Endothelial cell of umbilical vein (primary cell): ENCODE results near the gene KCTD2. TPM values are rescaled to one million over a fixed set of nuclear protein-coding genes. Genes with fewer than 3 reads are reported as not detected.

Experiments
- BruUV-seq: library from RNA; stranded (reverse); fragments of 400-500 nt; replicated peaks from 2 replicates; lab custom pipeline; 2021; lab: Mats Ljungman, UMichigan
- CTCF ChIA-PET: fragments of 300-600, 350-600 bp; sonication (Branson Sonifier 250); formaldehyde crosslinking; loops from one replicate; lab custom pipeline; 2021; ENCODE audit warnings: antibody characterized with exemption, inconsistent platforms; lab: Charles Lee
- POLR2A ChIA-PET: fragments of 300-600, 350-600 bp; sonication (Branson Sonifier 250); formaldehyde crosslinking; loops from one replicate; lab custom pipeline; 2021; ENCODE audit warnings: antibody characterized with exemption, inconsistent platforms; lab: Charles Lee
- DNase-seq: peaks from one replicate; pipeline ENCODE4 v3.0.0-alpha.2; 2011; ENCODE audit warnings: low read depth, low spot score
- FAIRE-seq: peaks from 2 replicates; lab custom pipeline; 2011; peaks lifted over from hg19 to GRCh38; lab: Jason Lieb, UNC
- H2AFZ ChIP-seq: 2 replicates; pipeline ENCODE4 v1.6.0; 2012; ENCODE audit warnings: low read depth, low read length, control low read depth, inconsistent platforms
- H3K27ac ChIP-seq: 2 replicates; pipeline ENCODE4 v1.5.1; 2011; ENCODE audit warnings: low read depth, mild to moderate bottlenecking, control low read depth, low read length, moderate library complexity; ENCODE audit not compliant: insufficient read depth
- H3K27me3 ChIP-seq, 2 experiments: 2 replicates each; pipeline versions ENCODE4 v1.6.0 to v1.6.1; 2011; ENCODE audit warnings: low read length in 2 of 2, mixed read lengths in 1 of 2; ENCODE audit not compliant: control insufficient read depth in 2 of 2, insufficient read depth in 2 of 2
- H3K36me3 ChIP-seq, 2 experiments: 2 replicates in 1 of 2; 3 replicates in 1 of 2; pipeline ENCODE4 v1.5.1; 2011; ENCODE audit warnings: low read length in 2 of 2, mild to moderate bottlenecking in 1 of 2, moderate library complexity in 1 of 2; ENCODE audit not compliant: control insufficient read depth in 2 of 2, insufficient read depth in 2 of 2; ENCODE audit errors: extremely low read depth in 1 of 2
- H3K4me1 ChIP-seq: 3 replicates; pipeline ENCODE4 v1.5.1; 2011; ENCODE audit warnings: mild to moderate bottlenecking, low read length; ENCODE audit not compliant: control insufficient read depth, insufficient read depth; ENCODE audit errors: extremely low read depth
- H3K4me2 ChIP-seq: 2 replicates; pipeline ENCODE4 v1.6.1; 2011; ENCODE audit warnings: low read length, control low read depth, mixed read lengths; ENCODE audit not compliant: insufficient read depth
- H3K4me3 ChIP-seq, 3 experiments: fragments of 200-600 bp in 1 of 3; sonication (generic), shearing (Covaris generic) in 1 of 3; replicated peaks in 1 of 3; 2 replicates each; pipeline ENCODE4 v1.5.1; 2011 to 2016; ENCODE audit warnings: control low read depth in 3 of 3, low read length in 3 of 3, mild to moderate bottlenecking in 2 of 3, inconsistent platforms in 1 of 3, low read depth in 1 of 3, moderate library complexity in 1 of 3; ENCODE audit not compliant: insufficient read depth in 1 of 3
- H3K79me2 ChIP-seq: 2 replicates; pipeline ENCODE4 v1.6.0; 2012; ENCODE audit warnings: low read length, inconsistent platforms; ENCODE audit not compliant: control insufficient read depth, insufficient read depth
- H3K9ac ChIP-seq: replicated peaks from 2 replicates; pipeline ENCODE3; 2011; ENCODE audit warnings: low read length, control low read depth; ENCODE audit not compliant: insufficient read depth; ENCODE audit errors: extremely low read depth
- H3K9me1 ChIP-seq: replicated peaks from 3 replicates; pipeline ENCODE4 v1.6.0; 2011; ENCODE audit warnings: mild to moderate bottlenecking, low read length; ENCODE audit not compliant: control insufficient read depth, insufficient read depth; ENCODE audit errors: extremely low read depth
- H3K9me3 ChIP-seq: replicated peaks from 2 replicates; pipeline ENCODE4 v1.5.1; 2012; ENCODE audit warnings: low read length, inconsistent platforms; ENCODE audit not compliant: control insufficient read depth, insufficient read depth
- H4K20me1 ChIP-seq: replicated peaks from 2 replicates; pipeline ENCODE3; 2011; ENCODE audit warnings: mild to moderate bottlenecking, low read length; ENCODE audit not compliant: control insufficient read depth, insufficient read depth; ENCODE audit errors: extremely low read depth
- CTCF ChIP-seq, 2 donors: IDR thresholded peaks; 1 replicate in 1 of 2; 2 replicates in 1 of 2; pipeline ENCODE4 v1.5.1; 2011; ENCODE audit warnings: low read length in 2 of 2, mild to moderate bottlenecking in 2 of 2, moderate library complexity in 2 of 2, control low read depth in 1 of 2, inconsistent platforms in 1 of 2, low read depth in 1 of 2; ENCODE audit not compliant: insufficient read depth in 1 of 2; ENCODE audit errors: extremely low read depth in 1 of 2
- EZH2 ChIP-seq: IDR thresholded peaks from 2 replicates; pipeline ENCODE4 v1.6.1; 2012; ENCODE audit warnings: borderline replicate concordance, low read depth, mild to moderate bottlenecking, moderate library complexity, low read length, inconsistent platforms; ENCODE audit not compliant: severe bottlenecking
- FOS ChIP-seq: IDR thresholded peaks from 2 replicates; pipeline ENCODE4 v1.6.1; 2011; ENCODE audit warnings: mild to moderate bottlenecking, low read length, moderate library complexity, borderline replicate concordance; ENCODE audit not compliant: insufficient read depth
- GATA2 ChIP-seq: IDR thresholded peaks from 2 replicates; pipeline ENCODE4 v1.7.0; 2011; ENCODE audit warnings: low read depth, mild to moderate bottlenecking, moderate library complexity, mixed read lengths, low read length; ENCODE audit not compliant: insufficient read length, insufficient read depth
- JUN ChIP-seq: IDR thresholded peaks from 2 replicates; pipeline ENCODE4 v1.6.1; 2011; ENCODE audit warnings: borderline replicate concordance, low read depth; ENCODE audit not compliant: insufficient read length, insufficient read depth
- MAX ChIP-seq: IDR thresholded peaks from 2 replicates; pipeline ENCODE4 v1.6.1; 2011; ENCODE audit not compliant: insufficient read depth, insufficient read length
- MYC ChIP-seq: IDR thresholded peaks from one replicate; pipeline ENCODE4 v1.6.1; 2011; ENCODE audit warnings: mild to moderate bottlenecking, low read depth, low read length
- POLR2A ChIP-seq: IDR thresholded peaks from 2 replicates; pipeline ENCODE4 v1.6.1; 2012; ENCODE audit warnings: low read depth, mild to moderate bottlenecking, control low read depth, low read length
- POLR2AphosphoS5 ChIP-seq: IDR thresholded peaks from 2 replicates; pipeline ENCODE4 v1.6.1; 2012; ENCODE audit warnings: low read depth, mild to moderate bottlenecking, control low read depth, low read length, moderate library complexity; ENCODE audit not compliant: insufficient read depth
- dilution Hi-C: fragments of 300-500 bp; cut with MboI; formaldehyde crosslinking; loops from one replicate; pipeline ENCODE4 v1.15.0; 2019; ENCODE audit warnings: low sequenced_read_pairs; ENCODE audit not compliant: extremely low pct_ligation_motif_present
- intact Hi-C: fragments of 100-400 bp; cut with micrococcal nuclease; formaldehyde crosslinking; loops from one replicate; pipeline ENCODE4 v1.10.0; 2022
- polyA plus RNA-seq, 4 experiments: library from polyadenylated mRNA; depleted of rRNA in 3 of 4; stranded (reverse) in 3 of 4; unstranded in 1 of 4; fragments of >200 nt; gene quantifications; 2 replicates each; pipeline versions ENCODE4 v1.2.1 to v1.2.3, GENCODE V29; 2011 to 2012; ENCODE audit warnings: missing spikeins in 1 of 4
- total RNA-seq: library from RNA; stranded (reverse); gene quantifications from 2 replicates; pipeline ENCODE4 v1.2.3, GENCODE V29; 2021

KCTD2 gene
- total and polyA plus RNA-seq, 2 donors (not counting 3 experiments of a cell fraction or from before 2014, with no cell fraction given) = 23.2 to 24.8 TPM

GRCh38 chr17:75110234-75110937 is 63.4 kb downstream of the KCTD2 start:
- Histone ChIP-seq H3K9ac (peak overlapping the region; percentile 36), H4K20me1 (no peaks in the 10 kb centered on the region), H3K9me1 (no peaks in the 10 kb centered on the region), H3K36me3 (no peaks in the 10 kb centered on the region), H2AFZ (peak overlapping the region; percentile 9), H3K27me3 (no peaks in the 10 kb centered on the region), H3K4me3 (peak overlapping the region; percentile 22 to 74 (median 71)), H3K9me3 (no peaks in the 10 kb centered on the region), H3K27ac (no peak overlapping the region), H3K79me2 (no peaks in the 10 kb centered on the region), H3K4me1 (peaks cover 21% of the 10 kb centered on the region), H3K4me2 (peak overlapping the region; percentile 57)
- DNase-seq (no peak), FAIRE-seq (peak; percentile 72)
- ChIA-PET POLR2A (interaction anchor here (0.9 to 1.1 kb wide), 2 partner anchors 34 to 79 kb away, joined by 3 to 7 read pairs; no protein-coding TSS in a partner anchor), CTCF (interaction anchor here (0.6 to 4.3 kb wide), 17 partner anchors 14 to 160 kb away, joined by 3 to 37 read pairs (median 5); partner anchors contain the start of genes MIF4GD, NT5C and NUP85)
- dilution Hi-C loops = no loop called here
- intact Hi-C loops = no loop called here
- TF ChIP-seq MYC (no peak), POLR2AphosphoS5 (no peak), EZH2 (no peak), JUN (no peak), FOS (no peak), POLR2A (no peak), MAX (no peak), GATA2 (no peak), CTCF (IDR thresholded peaks at IDR 0.05; ENCODE audit: extremely low read depth in 1 of 2, insufficient read depth in 1 of 2, low read depth in 1 of 2, low read length in 2 of 2) (no peak)
- no TSS peak for BruUV-seq
